HCT116 (cell line): ENCODE measurements around the gene SGPP2. TPM values are rescaled to one million over a fixed set of nuclear protein-coding genes. Genes with fewer than 3 reads are reported as not detected.

ENCODE experiments used
- ATAC-seq: fragments of 200-7000 bp; cut with Tn5 transposase; 2 replicates; pipeline ENCODE4 v1.9.1; 2020; ENCODE audit warnings: mild to moderate bottlenecking, moderate library complexity
- BruUV-seq: library from RNA; stranded (reverse); fragments of 400-500 nt; replicated peaks from 2 replicates; lab custom pipeline; 2021; lab: Mats Ljungman, UMichigan
- CTCF ChIA-PET: fragments of 300-600 bp; sonication (Branson Sonifier 250); formaldehyde crosslinking; loops from one replicate; lab custom pipeline; 2021; ENCODE audit warnings: antibody characterized with exemption; lab: Charles Lee
- POLR2A ChIA-PET: fragments of 300-600, 350-600 bp; sonication (Branson Sonifier 250); formaldehyde crosslinking; loops from one replicate; lab custom pipeline; 2021; ENCODE audit warnings: antibody characterized with exemption; lab: Charles Lee
- RAD21 ChIA-PET, 2 experiments: fragments of 300-600 bp; sonication (Branson Sonifier 250); formaldehyde crosslinking; loops; one replicate each; lab custom pipeline; 2023; ENCODE audit warnings: low total read pairs in 2 of 2; ENCODE audit not compliant: uncharacterized antibody in 2 of 2, unreplicated experiment in 2 of 2, low non-redundant PET in 1 of 2; lab: Charles Lee
- DNase-seq: peaks from one replicate; pipeline ENCODE4 v3.0.0-alpha.2; 2010; ENCODE audit warnings: low read depth, low spot score
- H2AFZ ChIP-seq: fragments of 200-600 bp; shearing (Covaris generic), sonication (generic); 2 replicates; pipeline ENCODE4 v1.6.1; 2017; ENCODE audit warnings: low read depth, mixed run types, mixed read lengths, antibody characterized with exemption, low read length; ENCODE audit not compliant: poor library complexity, severe bottlenecking
- H3K27ac ChIP-seq: 2 replicates; pipeline ENCODE4 v1.5.1; 2012; ENCODE audit warnings: low read depth, low read length
- H3K27me3 ChIP-seq: fragments of 200-600 bp; sonication (generic); 2 replicates; pipeline ENCODE4 v1.6.1; 2016; ENCODE audit warnings: mixed run types, low read length, mixed read lengths; ENCODE audit not compliant: insufficient read depth
- H3K36me3 ChIP-seq, 2 experiments: fragments of 200-500 bp in 1 of 2; fragments of 200-600 bp in 1 of 2; sonication (Bioruptor generic) in 1 of 2; sonication (generic) in 1 of 2; 2 replicates each; pipeline versions ENCODE4 v1.5.1 to v1.6.1; 2014 to 2016; ENCODE audit warnings: low read length in 2 of 2, inconsistent platforms in 1 of 2, mixed read lengths in 1 of 2, mixed run types in 1 of 2; ENCODE audit not compliant: insufficient read depth in 2 of 2, control insufficient read depth in 1 of 2
- H3K4me1 ChIP-seq, 2 experiments: fragments of 200-600 bp in 1 of 2; sonication (generic) in 1 of 2; 2 replicates each; pipeline versions ENCODE4 v1.5.1 to v1.6.1; 2012 to 2017; ENCODE audit warnings: low read length in 2 of 2, inconsistent platforms in 1 of 2, mild to moderate bottlenecking in 1 of 2, mixed read lengths in 1 of 2, mixed run types in 1 of 2, moderate library complexity in 1 of 2; ENCODE audit not compliant: insufficient read depth in 2 of 2, control insufficient read depth in 1 of 2
- H3K4me2 ChIP-seq: fragments of 200-600 bp; sonication (generic); 2 replicates; pipeline ENCODE4 v1.6.1; 2017; ENCODE audit warnings: mixed run types, low read length, mixed read lengths
- H3K4me3 ChIP-seq, 2 experiments: fragments of 200-600 bp in 1 of 2; sonication (generic) in 1 of 2; replicated peaks in 1 of 2; 2 replicates each; pipeline ENCODE4 v1.5.1; 2011 to 2016; ENCODE audit warnings: low read length in 2 of 2, control low read depth in 1 of 2, low read depth in 1 of 2, mild to moderate bottlenecking in 1 of 2, mixed read lengths in 1 of 2, mixed run types in 1 of 2
- H3K79me2 ChIP-seq: fragments of 200-600 bp; sonication (generic); 2 replicates; pipeline ENCODE4 v1.6.1; 2017; ENCODE audit warnings: mild to moderate bottlenecking, mixed run types, low read length, moderate library complexity, mixed read lengths; ENCODE audit not compliant: insufficient read depth
- H3K9ac ChIP-seq: fragments of 200-600 bp; sonication (generic); 2 replicates; pipeline ENCODE4 v1.6.1; 2016; ENCODE audit warnings: low read length, mixed read lengths
- H3K9me2 ChIP-seq: fragments of 200-600 bp; sonication (generic), shearing (Covaris generic); 2 replicates; pipeline ENCODE4 v1.6.1; 2017; ENCODE audit warnings: mixed run types, mild to moderate bottlenecking, moderate library complexity; ENCODE audit not compliant: insufficient read depth
- H3K9me3 ChIP-seq, 2 experiments: fragments of 200-500 bp in 1 of 2; fragments of 200-600 bp in 1 of 2; sonication (Bioruptor generic) in 1 of 2; sonication (generic) in 1 of 2; 2 replicates each; pipeline ENCODE4 v1.6.1; 2014 to 2017; ENCODE audit warnings: low read length in 2 of 2, mixed read lengths in 2 of 2, inconsistent platforms in 1 of 2, low read depth in 1 of 2, mild to moderate bottlenecking in 1 of 2, mixed run types in 1 of 2, moderate library complexity in 1 of 2; ENCODE audit not compliant: control insufficient read depth in 1 of 2, insufficient read depth in 1 of 2
- H4K20me1 ChIP-seq: fragments of 200-600 bp; sonication (generic), shearing (Covaris generic); 2 replicates; pipeline ENCODE4 v1.6.1; 2017; ENCODE audit warnings: mixed run types, mild to moderate bottlenecking, moderate library complexity; ENCODE audit not compliant: insufficient read depth
- CEBPB ChIP-seq: IDR thresholded peaks from 2 replicates; pipeline ENCODE4 v1.6.1; 2012; ENCODE audit warnings: low read depth
- EZH2 ChIP-seq: fragments of 200-600 bp; sonication (generic); IDR thresholded peaks from 2 replicates; pipeline ENCODE4 v1.6.1; 2017; ENCODE audit warnings: antibody characterized with exemption, mixed run types
- EZH2phosphoT487 ChIP-seq: fragments of 200-600 bp; IDR thresholded peaks from 2 replicates; pipeline ENCODE4 v1.6.1; 2018; ENCODE audit warnings: antibody characterized with exemption, borderline replicate concordance
- JUND ChIP-seq: IDR thresholded peaks from 2 replicates; pipeline ENCODE4 v1.6.1; 2012
- SIN3A ChIP-seq: IDR thresholded peaks from 2 replicates; pipeline ENCODE4 v1.6.1; 2012; ENCODE audit warnings: low read depth
- TCF7L2 ChIP-seq: IDR thresholded peaks from 2 replicates; pipeline ENCODE4 v1.7.0; 2011; ENCODE audit warnings: borderline replicate concordance, inconsistent platforms; ENCODE audit not compliant: insufficient read depth, insufficient read length; ENCODE audit errors: extremely low read depth
- YY1 ChIP-seq: IDR thresholded peaks from 2 replicates; pipeline ENCODE4 v1.6.1; 2011; ENCODE audit warnings: low read length, low read depth, moderate library complexity, mild to moderate bottlenecking; ENCODE audit not compliant: insufficient replicate concordance; ENCODE audit errors: extremely low read depth
- ZFX ChIP-seq: fragments of 450-650 bp; IDR thresholded peaks from 2 replicates; pipeline ENCODE4 v1.6.1; 2017
- ZNF274 ChIP-seq: fragments of 200-500 bp; sonication (Bioruptor generic); IDR thresholded peaks from 2 replicates; pipeline ENCODE4 v1.6.1; 2014; ENCODE audit warnings: mild to moderate bottlenecking, low read depth, low read length, inconsistent platforms
- intact Hi-C: fragments of 100-400 bp; cut with micrococcal nuclease; formaldehyde crosslinking; loops from 2 replicates; pipeline ENCODE4 v1.10.0; 2022
- total RNA-seq: library from RNA; stranded (reverse); gene quantifications from one replicate; pipeline ENCODE4 v1.2.1, GENCODE V29; 2021; ENCODE audit not compliant: unreplicated experiment
- TF ChIP-seq, protein P1 (sequence below): IDR thresholded peaks from 2 replicates; pipeline ENCODE4 v1.6.1; 2012; ENCODE audit warnings: low read depth
- TF ChIP-seq, protein P2 (sequence below): IDR thresholded peaks from 2 replicates; pipeline ENCODE4 v1.6.1; 2012
- TF ChIP-seq, protein P3 (sequence below), 3 experiments: fragments of 200-600 bp in 1 of 3; sonication (generic) in 1 of 3; IDR thresholded peaks in 2 of 3; conservative IDR thresholded peaks in 1 of 3; 2 replicates each; pipeline ENCODE4 v1.5.1; 2012 to 2017; ENCODE audit warnings: low read depth in 2 of 3, low read length in 2 of 3, antibody characterized with exemption in 1 of 3, borderline replicate concordance in 1 of 3, control low read depth in 1 of 3, mild to moderate bottlenecking in 1 of 3, mixed read lengths in 1 of 3, mixed run types in 1 of 3, moderate library complexity in 1 of 3; ENCODE audit not compliant: insufficient read depth in 1 of 3

SGPP2 gene
- total RNA-seq, 1 experiment from 2014 or later: 1.6 TPM

DNA sequence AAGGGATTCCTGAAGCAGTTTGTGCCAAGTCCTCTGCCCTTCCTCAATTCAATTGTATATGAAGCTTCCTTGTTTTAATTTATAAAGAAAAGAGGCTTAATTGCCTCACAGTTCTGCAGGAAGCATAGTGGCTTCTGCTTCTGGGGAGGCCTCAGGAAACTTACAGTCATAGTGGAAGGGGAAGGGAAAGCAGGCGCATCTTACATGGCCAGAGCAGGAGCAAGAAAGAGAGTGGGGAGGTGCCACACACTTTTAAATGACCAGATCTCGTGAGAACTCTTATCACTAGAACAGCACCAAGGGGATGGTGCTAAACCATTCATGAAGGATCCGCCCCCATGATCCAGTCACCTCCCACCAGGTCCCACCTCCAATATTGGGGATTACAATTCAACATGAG lies 114.2 kb downstream of the SGPP2 start:
- no peak for TF ChIP-seq EZH2phosphoT487
- no peak for TF ChIP-seq JUND
- TF ChIP-seq EZH2: no peak
- TF ChIP-seq TCF7L2: no peak
- TF ChIP-seq CEBPB: no peak
- no peak for TF ChIP-seq ZNF274
- TF ChIP-seq YY1: no peak
- TF ChIP-seq, protein P1, sequence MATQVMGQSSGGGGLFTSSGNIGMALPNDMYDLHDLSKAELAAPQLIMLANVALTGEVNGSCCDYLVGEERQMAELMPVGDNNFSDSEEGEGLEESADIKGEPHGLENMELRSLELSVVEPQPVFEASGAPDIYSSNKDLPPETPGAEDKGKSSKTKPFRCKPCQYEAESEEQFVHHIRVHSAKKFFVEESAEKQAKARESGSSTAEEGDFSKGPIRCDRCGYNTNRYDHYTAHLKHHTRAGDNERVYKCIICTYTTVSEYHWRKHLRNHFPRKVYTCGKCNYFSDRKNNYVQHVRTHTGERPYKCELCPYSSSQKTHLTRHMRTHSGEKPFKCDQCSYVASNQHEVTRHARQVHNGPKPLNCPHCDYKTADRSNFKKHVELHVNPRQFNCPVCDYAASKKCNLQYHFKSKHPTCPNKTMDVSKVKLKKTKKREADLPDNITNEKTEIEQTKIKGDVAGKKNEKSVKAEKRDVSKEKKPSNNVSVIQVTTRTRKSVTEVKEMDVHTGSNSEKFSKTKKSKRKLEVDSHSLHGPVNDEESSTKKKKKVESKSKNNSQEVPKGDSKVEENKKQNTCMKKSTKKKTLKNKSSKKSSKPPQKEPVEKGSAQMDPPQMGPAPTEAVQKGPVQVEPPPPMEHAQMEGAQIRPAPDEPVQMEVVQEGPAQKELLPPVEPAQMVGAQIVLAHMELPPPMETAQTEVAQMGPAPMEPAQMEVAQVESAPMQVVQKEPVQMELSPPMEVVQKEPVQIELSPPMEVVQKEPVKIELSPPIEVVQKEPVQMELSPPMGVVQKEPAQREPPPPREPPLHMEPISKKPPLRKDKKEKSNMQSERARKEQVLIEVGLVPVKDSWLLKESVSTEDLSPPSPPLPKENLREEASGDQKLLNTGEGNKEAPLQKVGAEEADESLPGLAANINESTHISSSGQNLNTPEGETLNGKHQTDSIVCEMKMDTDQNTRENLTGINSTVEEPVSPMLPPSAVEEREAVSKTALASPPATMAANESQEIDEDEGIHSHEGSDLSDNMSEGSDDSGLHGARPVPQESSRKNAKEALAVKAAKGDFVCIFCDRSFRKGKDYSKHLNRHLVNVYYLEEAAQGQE: no peak
- TF ChIP-seq SIN3A: no peak
- TF ChIP-seq, protein P2, sequence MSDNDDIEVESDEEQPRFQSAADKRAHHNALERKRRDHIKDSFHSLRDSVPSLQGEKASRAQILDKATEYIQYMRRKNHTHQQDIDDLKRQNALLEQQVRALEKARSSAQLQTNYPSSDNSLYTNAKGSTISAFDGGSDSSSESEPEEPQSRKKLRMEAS: no peak
- no peak for TF ChIP-seq ZFX
- TF ChIP-seq, protein P3, sequence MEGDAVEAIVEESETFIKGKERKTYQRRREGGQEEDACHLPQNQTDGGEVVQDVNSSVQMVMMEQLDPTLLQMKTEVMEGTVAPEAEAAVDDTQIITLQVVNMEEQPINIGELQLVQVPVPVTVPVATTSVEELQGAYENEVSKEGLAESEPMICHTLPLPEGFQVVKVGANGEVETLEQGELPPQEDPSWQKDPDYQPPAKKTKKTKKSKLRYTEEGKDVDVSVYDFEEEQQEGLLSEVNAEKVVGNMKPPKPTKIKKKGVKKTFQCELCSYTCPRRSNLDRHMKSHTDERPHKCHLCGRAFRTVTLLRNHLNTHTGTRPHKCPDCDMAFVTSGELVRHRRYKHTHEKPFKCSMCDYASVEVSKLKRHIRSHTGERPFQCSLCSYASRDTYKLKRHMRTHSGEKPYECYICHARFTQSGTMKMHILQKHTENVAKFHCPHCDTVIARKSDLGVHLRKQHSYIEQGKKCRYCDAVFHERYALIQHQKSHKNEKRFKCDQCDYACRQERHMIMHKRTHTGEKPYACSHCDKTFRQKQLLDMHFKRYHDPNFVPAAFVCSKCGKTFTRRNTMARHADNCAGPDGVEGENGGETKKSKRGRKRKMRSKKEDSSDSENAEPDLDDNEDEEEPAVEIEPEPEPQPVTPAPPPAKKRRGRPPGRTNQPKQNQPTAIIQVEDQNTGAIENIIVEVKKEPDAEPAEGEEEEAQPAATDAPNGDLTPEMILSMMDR (IDR thresholded peaks at IDR 0.05 in 2 of 3, conservative IDR thresholded peaks at IDR 0.05 in 1 of 3; ENCODE audit: borderline replicate concordance in 1 of 3, insufficient read depth in 1 of 3, low read depth in 2 of 3, low read length in 2 of 3): no peak
- intact Hi-C loops: no loop called here
- no peaks in the 10 kb centered on the region for H3K9me3 ChIP-seq
- ChIA-PET RAD21 (no interaction called here), CTCF (no interaction called here), POLR2A (no interaction called here)
- no peak for ATAC-seq
- no peaks in the 10 kb centered on the region for H3K4me1 ChIP-seq
- H4K20me1 ChIP-seq: no peaks in the 10 kb centered on the region
- no peak overlapping the region for H2AFZ ChIP-seq
- no peaks in the 10 kb centered on the region for H3K36me3 ChIP-seq
- H3K27me3 ChIP-seq: peaks cover 2% of the 10 kb centered on the region; the same call in 1 of the 2 replicates
- no peaks in the 10 kb centered on the region for H3K79me2 ChIP-seq
- no peak overlapping the region for H3K4me3 ChIP-seq
- no peak overlapping the region for H3K27ac ChIP-seq
- no peak overlapping the region for H3K9ac ChIP-seq
- H3K9me2 ChIP-seq: no peaks in the 10 kb centered on the region
- DNase-seq: no peak
- no peak overlapping the region for H3K4me2 ChIP-seq
- no TSS peak for BruUV-seq
